ENCODE measurements around the gene ADD1. TPM values are rescaled to one million over a fixed set of nuclear protein-coding genes. Genes with fewer than 3 reads are reported as not detected.
A peak's percentile ranks its signal among the peaks of the same experiment; 100 is the strongest.
"Not testable (repeated sequence)": the region's sequence is repeated elsewhere in the genome, so short reads cannot be mapped to it uniquely, and the experiment has no call there.

ADD1 gene
- total RNA-seq, 1 donor from 2014 or later, result 155 TPM

- Histone ChIP-seq H3K27ac (ENCODE audit: low read depth, low read length) (no peak overlapping the region), H3K36me3 (ENCODE audit: control insufficient read depth in 3 of 3, insufficient read depth in 3 of 3, low read length in 3 of 3) (peaks cover 22 to 33% (median 30%) of the 10 kb centered on the region in 3 donors), H3K9me3 (ENCODE audit: control insufficient read depth in 3 of 3, low read length in 3 of 3) (no peaks in the 10 kb centered on the region), H3K27me3 (ENCODE audit: control insufficient read depth in 3 of 3, insufficient read depth in 3 of 3, low read length in 3 of 3) (no peaks in the 10 kb centered on the region), H3K4me3 (ENCODE audit: low read length in 3 of 3) (no peak overlapping the region), H3K9ac (ENCODE audit: low read depth in 1 of 3, low read length in 3 of 3) (peak overlapping the region in 2 of 3 donors; percentile 36 to 42), H3K4me1 (ENCODE audit: control insufficient read depth in 3 of 3, insufficient read depth in 3 of 3, low read length in 3 of 3) (peaks cover 25 to 32% (median 28%) of the 10 kb centered on the region in 3 donors)
Measured at GRCh38 chr4:2958446-2958845, 114.8 kb downstream of the ADD1 start.

DNA sequence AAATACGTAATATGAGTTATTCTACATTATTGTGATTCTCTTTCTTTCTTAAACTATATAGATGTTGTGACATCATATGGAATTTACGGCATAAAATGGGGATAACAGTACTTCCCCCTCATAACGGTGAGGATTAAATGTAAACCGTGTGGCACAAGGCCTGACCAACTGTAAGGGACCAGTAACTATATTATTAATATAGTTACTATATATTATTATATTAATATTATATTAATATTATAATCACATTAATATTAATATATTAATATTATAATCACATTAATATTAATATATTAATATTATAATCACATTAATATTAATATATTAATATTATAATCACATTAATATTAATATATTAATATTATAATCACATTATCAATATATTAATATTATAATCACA is 116.8 kb downstream of the ADD1 start:
- not testable (repeated sequence) for H3K9me3 ChIP-seq (ENCODE audit: control insufficient read depth in 3 of 3, low read length in 3 of 3); H3K27me3 ChIP-seq (ENCODE audit: control insufficient read depth in 3 of 3, insufficient read depth in 3 of 3, low read length in 3 of 3); H3K4me3 ChIP-seq (ENCODE audit: low read length in 3 of 3); H3K27ac ChIP-seq (ENCODE audit: low read depth, low read length); H3K9ac ChIP-seq (ENCODE audit: low read depth in 1 of 3, low read length in 3 of 3)
- H3K4me1 ChIP-seq (ENCODE audit: control insufficient read depth in 3 of 3, insufficient read depth in 3 of 3, low read length in 3 of 3), result peaks cover 31 to 36% (median 32%) of the 10 kb centered on the region in 3 donors
- H3K36me3 ChIP-seq (ENCODE audit: control insufficient read depth in 3 of 3, insufficient read depth in 3 of 3, low read length in 3 of 3), result peaks cover 11 to 23% (median 18%) of the 10 kb centered on the region in 3 donors

GRCh38 chr4:2961421-2961810 is 117.8 kb downstream of the ADD1 start:
- Histone ChIP-seq H3K4me1 (ENCODE audit: control insufficient read depth in 3 of 3, insufficient read depth in 3 of 3, low read length in 3 of 3) (peaks cover 31 to 36% (median 32%) of the 10 kb centered on the region in 3 donors), H3K36me3 (ENCODE audit: control insufficient read depth in 3 of 3, insufficient read depth in 3 of 3, low read length in 3 of 3) (peaks cover 3 to 14% (median 9%) of the 10 kb centered on the region in 3 donors), H3K27ac (ENCODE audit: low read depth, low read length) (no peak overlapping the region), H3K9ac (ENCODE audit: low read depth in 1 of 3, low read length in 3 of 3) (peak overlapping the region; percentile 85 to 95 (median 93)), H3K9me3 (ENCODE audit: control insufficient read depth in 3 of 3, low read length in 3 of 3) (no peaks in the 10 kb centered on the region), H3K27me3 (ENCODE audit: control insufficient read depth in 3 of 3, insufficient read depth in 3 of 3, low read length in 3 of 3) (no peaks in the 10 kb centered on the region), H3K4me3 (ENCODE audit: low read length in 3 of 3) (peak overlapping the region; percentile 83 to 96 (median 85))

DNA sequence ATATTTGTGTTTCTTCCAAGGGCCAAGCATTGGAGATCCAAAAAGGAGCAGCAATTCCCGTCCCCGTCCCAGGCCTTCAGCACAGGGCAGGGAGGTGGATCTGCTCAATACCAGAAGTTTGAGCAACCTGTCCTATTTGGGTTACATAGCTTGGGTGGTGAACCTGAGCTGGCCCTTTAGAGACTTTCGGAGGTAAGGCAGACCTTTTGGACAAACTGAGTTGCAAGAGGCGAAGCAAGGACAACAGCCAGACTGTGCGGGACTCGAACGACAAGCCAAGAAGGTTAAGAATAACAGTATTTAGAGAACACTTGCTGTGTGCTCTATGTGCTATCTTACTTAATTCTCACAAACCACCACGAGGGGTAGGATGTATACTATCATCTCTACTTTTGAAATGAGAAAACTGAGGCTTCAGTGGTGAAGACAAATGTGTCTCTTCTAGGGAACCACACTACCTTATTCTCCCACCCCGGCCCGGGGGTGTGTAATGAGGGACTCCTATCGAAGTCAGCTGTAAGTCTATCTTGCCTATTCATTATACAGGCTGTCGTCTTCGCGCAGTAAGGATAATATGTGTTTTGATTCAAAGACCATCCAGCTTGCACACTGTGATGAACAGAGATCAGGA is 118.3 kb downstream of the ADD1 start:
- Histone ChIP-seq H3K27ac (ENCODE audit: low read depth, low read length) (no peak overlapping the region), H3K36me3 (ENCODE audit: control insufficient read depth in 3 of 3, insufficient read depth in 3 of 3, low read length in 3 of 3) (peaks cover 3 to 9% (median 6%) of the 10 kb centered on the region in 3 donors), H3K27me3 (ENCODE audit: control insufficient read depth in 3 of 3, insufficient read depth in 3 of 3, low read length in 3 of 3) (no peaks in the 10 kb centered on the region), H3K4me3 (ENCODE audit: low read length in 3 of 3) (peak overlapping the region; percentile 83 to 96 (median 85)), H3K9ac (ENCODE audit: low read depth in 1 of 3, low read length in 3 of 3) (peak overlapping the region; percentile 85 to 95 (median 93)), H3K9me3 (ENCODE audit: control insufficient read depth in 3 of 3, low read length in 3 of 3) (no peaks in the 10 kb centered on the region), H3K4me1 (ENCODE audit: control insufficient read depth in 3 of 3, insufficient read depth in 3 of 3, low read length in 3 of 3) (peaks cover 31 to 36% (median 32%) of the 10 kb centered on the region in 3 donors)

DNA sequence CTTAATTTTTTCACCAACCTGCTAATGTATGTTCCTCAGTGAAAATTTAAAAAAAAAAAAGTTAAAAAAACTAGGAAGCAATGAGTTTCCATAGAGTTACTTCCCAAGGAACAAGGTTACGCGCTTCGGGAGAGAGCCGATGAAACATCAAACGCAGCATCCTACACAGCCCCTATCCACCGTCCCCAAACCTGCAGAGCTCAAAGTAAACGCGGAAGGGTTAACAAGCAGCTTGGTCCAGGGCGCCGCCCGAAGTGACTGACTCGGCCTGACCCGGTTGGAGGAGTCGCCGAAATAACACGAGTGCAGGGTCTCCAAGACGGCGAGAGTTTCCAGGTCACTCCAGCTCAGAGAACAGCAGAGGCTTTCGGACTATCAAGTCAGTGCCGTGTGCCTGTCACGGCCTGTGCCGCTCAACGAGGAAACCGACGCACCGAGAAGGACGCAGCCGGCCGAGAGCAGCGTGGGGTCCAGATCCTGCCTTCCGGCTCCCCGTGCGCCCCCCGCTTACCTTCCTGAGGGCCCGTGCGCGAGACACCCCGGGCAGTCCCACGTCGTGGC is 119.0 kb downstream of the ADD1 start:
- Histone ChIP-seq H3K27me3 (ENCODE audit: control insufficient read depth in 3 of 3, insufficient read depth in 3 of 3, low read length in 3 of 3) (no peaks in the 10 kb centered on the region), H3K4me3 (ENCODE audit: low read length in 3 of 3) (peak overlapping the region; percentile 83 to 96 (median 85)), H3K27ac (ENCODE audit: low read depth, low read length) (peak overlapping the region; percentile 87), H3K9ac (ENCODE audit: low read depth in 1 of 3, low read length in 3 of 3) (peak overlapping the region; percentile 85 to 95 (median 93)), H3K36me3 (ENCODE audit: control insufficient read depth in 3 of 3, insufficient read depth in 3 of 3, low read length in 3 of 3) (peaks cover 0 to 3% (median under 1%) of the 10 kb centered on the region in 3 donors), H3K9me3 (ENCODE audit: control insufficient read depth in 3 of 3, low read length in 3 of 3) (no peaks in the 10 kb centered on the region), H3K4me1 (ENCODE audit: control insufficient read depth in 3 of 3, insufficient read depth in 3 of 3, low read length in 3 of 3) (peaks cover 30 to 33% (median 31%) of the 10 kb centered on the region in 3 donors)

DNA sequence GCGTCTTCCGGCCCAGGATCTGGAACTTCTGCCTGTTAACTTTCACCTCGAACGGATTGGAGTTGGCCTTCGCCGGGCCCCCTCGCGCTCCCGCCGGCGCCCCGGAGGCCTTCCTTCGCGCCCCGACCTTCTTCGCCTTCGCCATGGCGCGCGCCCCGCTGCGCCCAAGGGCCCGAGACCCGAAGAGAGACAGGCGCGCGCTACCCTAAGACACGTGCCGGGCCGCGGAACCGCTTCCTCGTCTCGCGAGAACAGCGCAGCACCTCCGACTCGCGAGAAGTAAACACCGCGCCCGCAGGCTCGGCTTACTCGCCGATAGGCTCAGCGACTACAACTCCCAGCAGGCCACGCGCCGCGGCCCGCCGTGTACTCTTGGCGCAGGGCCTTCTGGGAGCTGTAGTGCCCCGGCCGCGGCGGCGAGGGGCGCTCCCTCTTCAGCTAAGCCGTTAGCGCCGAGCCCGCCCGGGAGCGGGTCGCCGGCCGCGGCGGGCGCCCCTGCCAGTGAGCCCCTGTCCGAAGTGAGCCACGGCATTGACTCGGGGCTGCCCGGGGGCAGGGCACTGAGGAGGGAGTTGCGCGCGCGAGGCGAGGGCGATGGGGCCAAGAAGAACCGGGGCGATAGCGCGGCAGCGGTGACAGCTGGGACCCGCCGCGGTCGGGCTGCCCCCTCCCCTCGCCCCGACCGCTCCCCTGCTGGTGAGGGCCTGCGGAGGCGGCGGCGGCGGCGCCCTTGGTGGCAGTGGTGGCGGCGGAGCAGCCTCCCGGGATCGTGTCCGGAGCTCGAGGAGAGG is 119.7 kb downstream of the ADD1 start, which contains the start of the genes GRK4 and NOP14:
GRK4 (plus strand) TSS at position 397 of the 791 bp plus-strand sequence. CDS start 500 bp downstream, outside the sequence.
NOP14 (minus strand) TSS at position 232 of the 791 bp plus-strand sequence; CDS start at position 145, 87 bp downstream.
- Histone ChIP-seq H3K9ac (ENCODE audit: low read depth in 1 of 3, low read length in 3 of 3) (peak within 1 kb of the TSS; percentile 85 to 95 (median 93)), H3K9me3 (ENCODE audit: control insufficient read depth in 3 of 3, low read length in 3 of 3) (no peaks in the 10 kb centered on the region)

DNA sequence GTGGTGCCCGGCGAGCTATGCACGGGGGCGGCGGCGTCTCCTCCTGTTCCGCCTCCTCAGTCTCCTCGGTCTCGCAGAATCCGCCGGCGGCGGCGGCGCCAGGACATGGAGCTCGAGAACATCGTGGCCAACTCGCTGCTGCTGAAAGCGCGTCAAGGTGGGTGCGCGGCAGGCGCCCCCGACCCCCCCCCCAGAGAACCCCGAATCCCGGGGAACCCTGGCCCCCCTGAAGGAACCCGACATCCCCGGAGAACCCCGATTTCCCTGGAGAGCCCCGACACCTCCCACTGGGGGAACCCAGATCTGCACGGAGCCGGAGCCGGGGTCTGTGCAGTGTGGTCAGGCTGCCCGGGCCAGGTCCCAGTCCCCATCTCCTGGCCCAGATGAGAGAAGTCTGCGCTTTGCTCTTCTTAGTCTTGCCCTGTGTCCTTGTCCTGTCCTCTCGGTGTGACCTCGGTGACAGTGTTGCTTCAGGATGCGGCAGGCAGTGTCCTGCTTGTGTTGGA is 120.4 kb downstream of the ADD1 start:
- Histone ChIP-seq H3K4me3 (ENCODE audit: low read length in 3 of 3) (peak overlapping the region; percentile 68 to 96 (median 83)), H3K9ac (ENCODE audit: low read depth in 1 of 3, low read length in 3 of 3) (peak overlapping the region; percentile 51 to 95 (median 62)), H3K27me3 (ENCODE audit: control insufficient read depth in 3 of 3, insufficient read depth in 3 of 3, low read length in 3 of 3) (no peaks in the 10 kb centered on the region), H3K27ac (ENCODE audit: low read depth, low read length) (peak overlapping the region; percentile 87), H3K36me3 (ENCODE audit: control insufficient read depth in 3 of 3, insufficient read depth in 3 of 3, low read length in 3 of 3) (peaks cover 0 to 3% (median 0%) of the 10 kb centered on the region in 3 donors), H3K9me3 (ENCODE audit: control insufficient read depth in 3 of 3, low read length in 3 of 3) (no peaks in the 10 kb centered on the region), H3K4me1 (ENCODE audit: control insufficient read depth in 3 of 3, insufficient read depth in 3 of 3, low read length in 3 of 3) (peaks cover 19 to 24% (median 21%) of the 10 kb centered on the region in 3 donors)

More for the DNA sequence above, 119.7 kb downstream of the ADD1 start, which contains the start of the genes GRK4 and NOP14:
- Histone ChIP-seq H3K27ac (ENCODE audit: low read depth, low read length) (peak within 1 kb of the TSS; percentile 87), H3K27me3 (ENCODE audit: control insufficient read depth in 3 of 3, insufficient read depth in 3 of 3, low read length in 3 of 3) (no peaks in the 10 kb centered on the region), H3K4me3 (ENCODE audit: low read length in 3 of 3) (peak within 1 kb of the TSS; percentile 83 to 96 (median 85)), H3K4me1 (ENCODE audit: control insufficient read depth in 3 of 3, insufficient read depth in 3 of 3, low read length in 3 of 3) (peaks cover 24 to 29% (median 26%) of the 10 kb centered on the region in 3 donors), H3K36me3 (ENCODE audit: control insufficient read depth in 3 of 3, insufficient read depth in 3 of 3, low read length in 3 of 3) (peaks cover 0 to 3% (median 0%) of the 10 kb centered on the region in 3 donors)

- Histone ChIP-seq H3K36me3 (ENCODE audit: control insufficient read depth in 3 of 3, insufficient read depth in 3 of 3, low read length in 3 of 3) (peaks cover 0 to 3% (median 0%) of the 10 kb centered on the region in 3 donors), H3K9me3 (ENCODE audit: control insufficient read depth in 3 of 3, low read length in 3 of 3) (no peaks in the 10 kb centered on the region), H3K9ac (ENCODE audit: low read depth in 1 of 3, low read length in 3 of 3) (peak overlapping the region in 2 of 3 donors; percentile 62 to 95), H3K4me3 (ENCODE audit: low read length in 3 of 3) (peak overlapping the region in 2 of 3 donors; percentile 68 to 83), H3K27me3 (ENCODE audit: control insufficient read depth in 3 of 3, insufficient read depth in 3 of 3, low read length in 3 of 3) (no peaks in the 10 kb centered on the region), H3K4me1 (ENCODE audit: control insufficient read depth in 3 of 3, insufficient read depth in 3 of 3, low read length in 3 of 3) (peaks cover 19 to 24% (median 21%) of the 10 kb centered on the region in 3 donors), H3K27ac (ENCODE audit: low read depth, low read length) (no peak overlapping the region)
Measured at GRCh38 chr4:2964706-2965258, 121.1 kb downstream of the ADD1 start.

DNA sequence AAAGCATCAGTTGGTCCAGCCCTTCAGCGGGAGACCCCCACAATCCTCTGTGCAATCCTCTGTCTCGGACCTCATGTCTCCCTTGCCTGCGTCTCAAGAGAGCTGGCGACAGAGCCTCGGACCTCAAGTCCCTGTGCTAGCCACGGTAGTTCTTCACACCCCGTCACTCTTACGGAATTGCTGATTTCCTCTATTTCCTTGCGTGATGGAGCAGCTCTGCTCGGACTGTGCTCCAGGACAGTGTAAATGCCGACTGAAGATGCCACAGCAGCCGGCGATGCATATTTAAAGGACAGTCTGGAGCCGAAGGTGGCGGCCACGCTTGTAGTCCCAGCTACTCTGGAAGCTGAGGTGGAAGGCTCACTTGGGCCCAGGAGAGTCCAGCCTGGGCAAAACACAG is 121.6 kb downstream of the ADD1 start:
- no peak overlapping the region for H3K4me3 ChIP-seq (ENCODE audit: low read length in 3 of 3)
- H3K4me1 ChIP-seq (ENCODE audit: control insufficient read depth in 3 of 3, insufficient read depth in 3 of 3, low read length in 3 of 3), result peaks cover 19 to 24% (median 21%) of the 10 kb centered on the region in 3 donors
- no peaks in the 10 kb centered on the region for H3K27me3 ChIP-seq (ENCODE audit: control insufficient read depth in 3 of 3, insufficient read depth in 3 of 3, low read length in 3 of 3)
- H3K9ac ChIP-seq (ENCODE audit: low read depth in 1 of 3, low read length in 3 of 3), result no peak overlapping the region
- no peak overlapping the region for H3K27ac ChIP-seq (ENCODE audit: low read depth, low read length)
- peaks cover 0 to 3% (median 0%) of the 10 kb centered on the region in 3 donors for H3K36me3 ChIP-seq (ENCODE audit: control insufficient read depth in 3 of 3, insufficient read depth in 3 of 3, low read length in 3 of 3)
- no peaks in the 10 kb centered on the region for H3K9me3 ChIP-seq (ENCODE audit: control insufficient read depth in 3 of 3, low read length in 3 of 3)
